ENCODE results near the gene RAB31.

- TF ChIP-seq GATA3 (IDR thresholded peaks at IDR 0.05; ENCODE audit: low read depth, low read length) (no peak), GATA2 (IDR thresholded peaks at IDR 0.05; ENCODE audit: low read depth, low read length) (no peak)
Observed at GRCh38 chr18:9802175-9803062, 94.3 kb downstream of the RAB31 start.
